ENCODE results near the gene MFSD6L.

GRCh38 chr17:8839410-8839935 lies 40.3 kb upstream of the MFSD6L start:
- no peak for TF ChIP-seq GATA2 (IDR thresholded peaks at IDR 0.05; ENCODE audit: low read depth, low read length)
- TF ChIP-seq GATA3 (IDR thresholded peaks at IDR 0.05; ENCODE audit: low read depth, low read length), result no peak

Data from SH-SY5Y (cell line).